Heart left ventricle (tissue), 16 donors: ENCODE results near the gene SLC9A9. TPM values are rescaled to one million over a fixed set of nuclear protein-coding genes. Genes with fewer than 3 reads are reported as not detected.

Experiments
- ATAC-seq, 4 donors: fragments of 200-7000 bp; cut with Tn5 transposase; one replicate each; pipeline ENCODE4 v1.9.1; 2020 to 2022; ENCODE audit warnings: moderate library complexity in 4 of 4, mild to moderate bottlenecking in 3 of 4, moderate number of reproducible peaks in 1 of 4
- DNase-seq, 5 donors: peaks; one replicate each; pipeline ENCODE4 v3.0.0-alpha.2; 2020
- H3K27ac ChIP-seq, 12 donors: fragments of 200-600 bp; sonication (generic) in 4 of 12; one replicate each; pipeline versions ENCODE4 v1.5.0 to v1.8.0; 2016 to 2022; ENCODE audit warnings: mild to moderate bottlenecking in 2 of 12
- H3K27me3 ChIP-seq, 9 donors: fragments of 200-600 bp; sonication (generic) in 2 of 9; one replicate each; pipeline versions ENCODE4 v1.5.1 to v1.8.0; 2016 to 2022; ENCODE audit warnings: mild to moderate bottlenecking in 3 of 9
- H3K36me3 ChIP-seq, 9 donors: fragments of 200-600 bp; sonication (generic) in 2 of 9; one replicate each; pipeline versions ENCODE4 v1.5.0 to v1.8.0; 2018 to 2022; ENCODE audit warnings: mild to moderate bottlenecking in 2 of 9
- H3K4me1 ChIP-seq, 12 donors: fragments of 200-600 bp; sonication (generic) in 4 of 12; one replicate each; pipeline versions ENCODE4 v1.5.0 to v1.8.0; 2016 to 2022; ENCODE audit warnings: mild to moderate bottlenecking in 3 of 12
- H3K4me3 ChIP-seq, 12 donors: fragments of 200-600 bp; sonication (generic) in 4 of 12; one replicate each; pipeline versions ENCODE4 v1.5.0 to v1.8.0; 2017 to 2022; ENCODE audit warnings: mild to moderate bottlenecking in 9 of 12, moderate library complexity in 4 of 12
- H3K9me3 ChIP-seq, 12 donors: fragments of 200-600 bp; sonication (generic) in 4 of 12; one replicate each; pipeline versions ENCODE4 v1.5.0 to v1.8.0; 2016 to 2022; ENCODE audit warnings: mild to moderate bottlenecking in 1 of 12
- CTCF ChIP-seq, 12 donors: fragments of 200-600 bp; sonication (generic) in 4 of 12; IDR thresholded peaks; one replicate each; pipeline versions ENCODE4 v1.5.0 to v1.8.0; 2018 to 2022; ENCODE audit warnings: antibody characterized with exemption in 12 of 12, mild to moderate bottlenecking in 5 of 12
- POLR2A ChIP-seq, 2 donors: fragments of 450-650 bp; IDR thresholded peaks; one replicate each; pipeline ENCODE4 v1.6.1; 2017; ENCODE audit warnings: antibody characterized with exemption in 2 of 2, mild to moderate bottlenecking in 2 of 2, moderate library complexity in 2 of 2
- WGBS, 4 donors: extraction: QIAGEN DNeasy Blood & Tissue Kit in 2 of 4; methylation state at CpG; one replicate each; pipeline versions ENCODE4 v1.1.5 to v1.1.7; 2013 to 2018; 5-methylcytosine and 5-hydroxymethylcytosine counted together
- intact Hi-C, 10 donors: fragments of 100-400 bp; cut with DNase I; formaldehyde crosslinking; loops; one replicate each; pipeline versions ENCODE4 v1.11.1 to v1.14.2; 2022
- polyA plus RNA-seq, 2 donors: library from polyadenylated mRNA; stranded (reverse); fragments of 200-250 nt; gene quantifications; one replicate each; pipeline ENCODE4 v1.2.3, GENCODE V29; 2013
- total RNA-seq, 9 donors: library from RNA; depleted of rRNA in 2 of 9; stranded (reverse); fragments of >200 nt in 2 of 9; fragmentation: NEBNext Ultra II Directional in 3 of 9; extraction: Animal tissue kit (Norgen Biotek cat#: 25700) in 3 of 9; gene quantifications; one replicate each; pipeline versions ENCODE4 v1.1.0 to v1.2.4, GENCODE V29; 2016 to 2023
- donor health status: ischemic (EF 13 %, LVEDD 7.1; RV severe dilation, severe dysfunction).
- donor health status: healthy with polysubstance abuse.
- donor health status: DM: no; HTN: yes; CAD: no.
- donor health status: DM: no; HTN: no; CAD: no.
- donor health status: ischemic (EF 25% LVEDD 6.9; RV normal size, moderate dysfunction).
- donor health status: ischemic (EF 25% LVEDD 5.7; RV mildly dilated, moderate dysfunction).
- donor health status: healthy.
- donor health status: DM: yes; HTN: yes; CAD: no.
- donor health status: ischemic (EF 35%, LVEDD 5.7; RV mildly dilated, moderate dysfunction).
- donor health status: nonischemic (EF 11% LVEDD 7.7; RV severe dilation, severe dysfunction).
- donor health status: DM: yes; HTN: yes; CAD: no.
- donor health status: PGD.
- donor health status: ischemic (EF 29% LVEDD 5.4; RV normal size, mild dysfunction).
- donor health status: nonischemic (EF 23%, LVEDD 6.1; RV moderate dilation, normal function).

SLC9A9 gene
- total and polyA plus RNA-seq, 11 donors, result 0.76 to 17.5 (median 3.3) TPM

GRCh38 chr3:143442814-143443447 lies 405.3 kb downstream of the SLC9A9 start:
- H3K9me3 ChIP-seq, result no peaks in the 10 kb centered on the region
- peak overlapping the region in 8 of 12 donors; percentile 28 to 75 (median 61) for H3K27ac ChIP-seq
- no peaks in the 10 kb centered on the region for H3K27me3 ChIP-seq
- intact Hi-C loops, result loop anchor here in 1 of 10 donors (5.0 to 10.0 kb wide), 2 partner anchors 202 to 306 kb away; no protein-coding TSS in a partner anchor
- TF ChIP-seq CTCF (IDR thresholded peaks at IDR 0.05) (no peak), POLR2A (IDR thresholded peaks at IDR 0.05) (no peak)
- 83 to 90% (median 88%) methylated on average over 3 of the region's 3 CpGs for WGBS, 4 donors
- DNase-seq (no peak), ATAC-seq (no peak)
- H3K36me3 ChIP-seq, result no peaks in the 10 kb centered on the region
- H3K4me1 ChIP-seq, result peaks cover 0 to 26% (median 9%) of the 10 kb centered on the region in 12 donors
- H3K4me3 ChIP-seq, result no peak overlapping the region

- no peak for TF ChIP-seq CTCF (IDR thresholded peaks at IDR 0.05)
- no peak for TF ChIP-seq POLR2A (IDR thresholded peaks at IDR 0.05)
- Histone ChIP-seq H3K36me3 (no peaks in the 10 kb centered on the region), H3K4me3 (no peak overlapping the region), H3K4me1 (peaks cover 0 to 26% (median 9%) of the 10 kb centered on the region in 12 donors), H3K9me3 (no peaks in the 10 kb centered on the region), H3K27ac (no peak overlapping the region), H3K27me3 (no peaks in the 10 kb centered on the region)
- intact Hi-C loops, result loop anchor here in 1 of 10 donors (5.0 to 10.0 kb wide), 2 partner anchors 203 to 304 kb away; no protein-coding TSS in a partner anchor
- no peak for ATAC-seq
- no peak for DNase-seq
- WGBS, 4 donors, result 90 to 98% (median 96%) methylated on average over 1 of the region's 1 CpG
Measured at GRCh38 chr3:143441516-143442171, 406.6 kb downstream of the SLC9A9 start.

GRCh38 chr3:143439817-143440216 lies 408.5 kb downstream of the SLC9A9 start:
- peaks cover 0 to 18% (median 8%) of the 10 kb centered on the region in 12 donors for H3K4me1 ChIP-seq
- ATAC-seq (no peak), DNase-seq (no peak)
- H3K9me3 ChIP-seq, result no peaks in the 10 kb centered on the region
- no peak overlapping the region for H3K4me3 ChIP-seq
- intact Hi-C loops, result loop anchor here in 3 of 10 donors (5.0 to 10.0 kb wide), 2 partner anchors 205 to 303 kb away; no protein-coding TSS in a partner anchor
- H3K27me3 ChIP-seq, result no peaks in the 10 kb centered on the region
- TF ChIP-seq POLR2A (IDR thresholded peaks at IDR 0.05) (no peak), CTCF (IDR thresholded peaks at IDR 0.05) (no peak)
- H3K27ac ChIP-seq, result no peak overlapping the region
- no peaks in the 10 kb centered on the region for H3K36me3 ChIP-seq
- 58 to 76% (median 68%) methylated on average over 1 of the region's 1 CpG for WGBS, 4 donors

- no peaks in the 10 kb centered on the region for H3K9me3 ChIP-seq
- no peaks in the 10 kb centered on the region for H3K4me1 ChIP-seq
- ATAC-seq (no peak), DNase-seq (no peak)
- TF ChIP-seq POLR2A (IDR thresholded peaks at IDR 0.05), result no peak
- no peak for TF ChIP-seq CTCF (IDR thresholded peaks at IDR 0.05)
- no peaks in the 10 kb centered on the region for H3K27me3 ChIP-seq
- intact Hi-C loops, result loop anchor here in 2 of 10 donors (10.0 kb wide), 1 partner anchor 207 kb away; no protein-coding TSS in a partner anchor
- no peak overlapping the region for H3K27ac ChIP-seq
- 90 to 94% (median 92%) methylated on average over 10 of the region's 10 CpGs for whole genome bisulfite sequencing, 4 donors
- H3K36me3 ChIP-seq, result no peaks in the 10 kb centered on the region
- H3K4me3 ChIP-seq, result no peak overlapping the region
Measured at GRCh38 chr3:143437405-143437804, 410.9 kb downstream of the SLC9A9 start.
